B cell (primary cell): ENCODE results near the gene NHERF2.

Source experiments
- CTCF ChIP-seq: fragments of 200-600 bp; IDR thresholded peaks from one replicate; pipeline ENCODE4 v1.8.0; 2022; ENCODE audit warnings: antibody characterized with exemption, mild to moderate bottlenecking
- EZH2 ChIP-seq: IDR thresholded peaks from 2 replicates; pipeline ENCODE4 v1.6.1; 2012; ENCODE audit warnings: borderline replicate concordance, low read depth, mild to moderate bottlenecking, moderate library complexity, low read length; ENCODE audit not compliant: insufficient read depth, poor library complexity, severe bottlenecking

GRCh38 chr16:1977875-1978268 lies 48.8 kb upstream of the NHERF2 start:
- no peak for TF ChIP-seq CTCF
- TF ChIP-seq EZH2: no peak
